Loucy (cell line): ENCODE measurements around the gene FNDC3A.

Source experiments
- H2AFZ ChIP-seq: fragments of 200-600 bp; sonication (generic); 2 replicates; pipeline ENCODE4 v1.6.0; 2016; ENCODE audit warnings: antibody characterized with exemption, mild to moderate bottlenecking, low read length, moderate library complexity
- H3F3A ChIP-seq: fragments of 200-600 bp; 2 replicates; pipeline ENCODE4 v1.6.0; 2016; ENCODE audit warnings: antibody characterized with exemption, low read depth, mild to moderate bottlenecking
- H3K27me3 ChIP-seq: fragments of 200-600 bp; sonication (generic); 2 replicates; pipeline ENCODE4 v1.6.1; 2014; ENCODE audit warnings: low read length, mild to moderate bottlenecking; ENCODE audit not compliant: insufficient read depth, poor library complexity, severe bottlenecking
- H3K36me3 ChIP-seq: fragments of 200-600 bp; sonication (generic); 2 replicates; pipeline ENCODE4 v1.6.1; 2016; ENCODE audit warnings: low read length; ENCODE audit not compliant: insufficient read depth
- H3K4me1 ChIP-seq: fragments of 200-600 bp; sonication (generic); 2 replicates; pipeline ENCODE4 v1.5.1; 2014; ENCODE audit warnings: low read length, mild to moderate bottlenecking; ENCODE audit not compliant: insufficient read depth, poor library complexity, severe bottlenecking
- H3K4me2 ChIP-seq: fragments of 200-600 bp; sonication (generic); 2 replicates; pipeline ENCODE4 v1.6.0; 2014; ENCODE audit warnings: antibody characterized with exemption, low read length, low read depth, mild to moderate bottlenecking; ENCODE audit not compliant: poor library complexity, severe bottlenecking
- H3K4me3 ChIP-seq: fragments of 200-600 bp; sonication (generic); 2 replicates; pipeline ENCODE4 v1.5.1; 2014; ENCODE audit warnings: low read length, mild to moderate bottlenecking, mixed read lengths; ENCODE audit not compliant: poor library complexity, severe bottlenecking
- H3K79me2 ChIP-seq: fragments of 200-600 bp; sonication (generic); 2 replicates; pipeline ENCODE4 v1.6.1; 2014; ENCODE audit warnings: low read length; ENCODE audit not compliant: insufficient read depth
- H3K9ac ChIP-seq: fragments of 200-600 bp; sonication (generic); 2 replicates; pipeline ENCODE4 v1.6.0; 2014; ENCODE audit warnings: mild to moderate bottlenecking, low read depth, low read length, moderate library complexity; ENCODE audit not compliant: poor library complexity, severe bottlenecking
- H3K9me2 ChIP-seq: fragments of 200-600 bp; sonication (generic); replicated peaks from 2 replicates; pipeline ENCODE4 v1.6.1; 2016; ENCODE audit warnings: low read depth, low read length, mixed read lengths
- H3K9me3 ChIP-seq: fragments of 200-600 bp; sonication (generic); 2 replicates; pipeline ENCODE4 v1.6.1; 2014; ENCODE audit warnings: mild to moderate bottlenecking, antibody characterized with exemption, low read length, low read depth; ENCODE audit not compliant: insufficient read depth
- H4K20me1 ChIP-seq: fragments of 200-600 bp; sonication (generic); 2 replicates; pipeline ENCODE4 v1.6.0; 2014; ENCODE audit warnings: antibody characterized with exemption, low read length, mild to moderate bottlenecking; ENCODE audit not compliant: insufficient read depth, poor library complexity, severe bottlenecking
- CTCF ChIP-seq: fragments of 200-600 bp; sonication (generic); conservative IDR thresholded peaks from 2 replicates; pipeline ENCODE4 v1.5.1; 2014; ENCODE audit warnings: mild to moderate bottlenecking, antibody characterized with exemption, low read length
- EZH2phosphoT487 ChIP-seq: fragments of 200-600 bp; IDR thresholded peaks from 2 replicates; pipeline ENCODE4 v1.6.1; 2018; ENCODE audit warnings: antibody characterized with exemption, mild to moderate bottlenecking, moderate library complexity, borderline replicate concordance

FNDC3A gene

DNA sequence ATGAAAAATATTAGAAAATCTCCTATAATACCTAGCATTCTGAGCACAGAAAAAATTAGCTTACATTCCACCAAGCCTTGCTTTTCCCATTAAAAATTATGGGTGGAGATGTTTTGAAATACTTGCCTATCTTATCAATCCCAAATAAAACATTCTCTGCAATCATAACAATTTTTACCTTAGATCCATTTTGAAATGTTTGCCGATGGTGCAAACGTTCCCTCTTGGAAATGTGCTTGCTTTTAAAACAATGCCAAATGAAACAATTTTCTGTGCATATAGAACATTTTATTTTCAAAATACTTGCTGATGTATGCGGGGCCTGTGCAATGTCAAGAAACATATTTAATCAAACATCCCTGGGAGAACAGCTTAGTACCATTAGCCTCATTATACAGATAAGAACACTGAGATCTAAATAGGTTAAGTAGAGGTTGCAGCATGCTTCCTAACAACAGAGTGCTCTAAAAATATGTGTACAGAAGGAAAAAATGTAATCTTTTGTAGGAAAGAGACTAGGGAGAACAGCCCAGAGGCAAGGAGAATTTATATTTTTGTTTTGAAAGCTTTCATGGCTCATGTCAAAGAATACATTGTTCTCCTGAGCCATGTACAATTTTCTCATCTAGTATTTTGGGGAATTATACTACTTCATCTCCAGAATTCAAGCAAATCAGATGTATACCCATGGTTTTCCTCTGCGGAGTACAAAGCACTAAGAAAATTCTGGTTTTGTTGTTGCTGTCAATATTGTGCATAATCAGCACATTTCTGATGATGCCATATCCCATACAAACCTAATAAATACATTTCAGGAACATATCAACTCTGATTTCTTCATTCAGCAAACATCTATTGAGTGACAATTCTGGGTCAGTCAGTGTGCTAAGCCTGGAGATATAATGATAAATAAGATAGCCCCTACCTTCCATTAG lies 25.9 kb upstream of the FNDC3A start:
- no peak for TF ChIP-seq EZH2phosphoT487
- TF ChIP-seq CTCF = no peak
- no peaks in the 10 kb centered on the region for H3K27me3 ChIP-seq
- H3K4me3 ChIP-seq = no peak overlapping the region
- no peaks in the 10 kb centered on the region for H4K20me1 ChIP-seq
- no peaks in the 10 kb centered on the region for H3K79me2 ChIP-seq
- no peak overlapping the region for H3K4me2 ChIP-seq
- H3F3A ChIP-seq = no peaks in the 10 kb centered on the region
- H2AFZ ChIP-seq = no peak overlapping the region
- H3K9me2 ChIP-seq = no peaks in the 10 kb centered on the region
- H3K36me3 ChIP-seq = no peaks in the 10 kb centered on the region
- no peaks in the 10 kb centered on the region for H3K4me1 ChIP-seq
- no peaks in the 10 kb centered on the region for H3K9me3 ChIP-seq
- no peak overlapping the region for H3K9ac ChIP-seq

GRCh38 chr13:48950501-48950875 lies 25.2 kb upstream of the FNDC3A start:
- no peak overlapping the region for H2AFZ ChIP-seq
- H3K36me3 ChIP-seq = no peaks in the 10 kb centered on the region
- TF ChIP-seq EZH2phosphoT487 (no peak), CTCF (no peak)
- H3K9ac ChIP-seq = no peak overlapping the region
- no peak overlapping the region for H3K4me3 ChIP-seq
- no peaks in the 10 kb centered on the region for H4K20me1 ChIP-seq
- no peaks in the 10 kb centered on the region for H3K9me2 ChIP-seq
- H3K4me2 ChIP-seq = no peak overlapping the region
- H3F3A ChIP-seq = no peaks in the 10 kb centered on the region
- no peaks in the 10 kb centered on the region for H3K4me1 ChIP-seq
- no peaks in the 10 kb centered on the region for H3K9me3 ChIP-seq
- H3K79me2 ChIP-seq = no peaks in the 10 kb centered on the region
- no peaks in the 10 kb centered on the region for H3K27me3 ChIP-seq

DNA sequence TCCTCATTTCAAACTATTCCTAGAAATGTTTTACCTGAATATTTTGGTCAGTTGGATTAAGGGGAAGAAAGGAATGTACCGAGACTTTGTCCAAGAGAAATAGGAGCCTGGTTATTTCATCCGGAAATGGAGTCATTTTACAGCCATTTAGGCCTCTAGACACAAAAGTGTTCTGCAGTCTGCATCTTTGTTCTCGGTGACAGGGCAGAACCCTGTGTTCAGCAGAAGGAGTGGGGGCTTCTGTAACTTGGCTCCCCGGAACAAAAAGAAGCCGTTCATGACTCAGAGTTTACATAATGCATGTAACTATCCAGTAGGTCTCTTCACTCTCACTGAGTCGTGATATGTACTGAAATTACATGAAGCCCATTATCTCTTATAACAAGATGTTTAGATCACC lies 21.6 kb upstream of the FNDC3A start:
- Histone ChIP-seq H4K20me1 (no peaks in the 10 kb centered on the region), H3K79me2 (no peaks in the 10 kb centered on the region), H3K36me3 (no peaks in the 10 kb centered on the region), H3K9me2 (no peaks in the 10 kb centered on the region), H3F3A (no peaks in the 10 kb centered on the region), H3K4me2 (no peak overlapping the region), H3K9ac (no peak overlapping the region), H3K4me1 (no peaks in the 10 kb centered on the region), H3K27me3 (no peaks in the 10 kb centered on the region), H3K9me3 (no peaks in the 10 kb centered on the region), H3K4me3 (no peak overlapping the region), H2AFZ (no peak overlapping the region)
- TF ChIP-seq EZH2phosphoT487 = no peak

GRCh38 chr13:48955536-48955935 lies 20.2 kb upstream of the FNDC3A start:
- Histone ChIP-seq H2AFZ (no peak overlapping the region), H3K27me3 (no peaks in the 10 kb centered on the region), H3F3A (no peaks in the 10 kb centered on the region), H3K9ac (no peak overlapping the region), H4K20me1 (no peaks in the 10 kb centered on the region), H3K4me2 (no peak overlapping the region), H3K79me2 (no peaks in the 10 kb centered on the region), H3K4me1 (no peaks in the 10 kb centered on the region), H3K36me3 (no peaks in the 10 kb centered on the region), H3K4me3 (no peak overlapping the region), H3K9me3 (no peaks in the 10 kb centered on the region), H3K9me2 (no peaks in the 10 kb centered on the region)
- TF ChIP-seq CTCF (no peak), EZH2phosphoT487 (no peak)
